GM19240 (cell line): ENCODE data around the gene SNX8.

Source experiments
- DNase-seq: peaks from one replicate; pipeline ENCODE4 v3.0.0; 2011; ENCODE audit warnings: low spot score; ENCODE audit not compliant: insufficient read length

SNX8 gene

DNA sequence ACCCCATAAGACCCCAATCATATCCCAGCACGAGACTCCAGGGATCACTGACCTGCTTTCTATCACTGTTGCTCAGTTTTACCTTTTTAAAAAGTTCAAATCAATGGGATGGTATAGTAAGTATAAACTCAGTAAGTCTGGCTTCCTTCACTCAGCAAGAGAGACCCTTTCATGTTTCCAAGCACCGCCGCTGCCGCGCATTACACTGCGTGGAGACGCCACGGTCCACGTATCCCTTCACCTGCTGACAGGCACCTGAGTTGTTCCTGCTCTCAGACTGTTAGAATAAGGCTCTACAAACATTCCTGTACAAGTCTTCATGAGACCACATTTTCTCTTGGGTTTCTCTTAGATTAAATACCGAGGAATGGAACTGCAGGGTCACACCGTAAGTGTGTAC, 109.8 kb downstream of the SNX8 start:
- DNase-seq, result no peak

DNA sequence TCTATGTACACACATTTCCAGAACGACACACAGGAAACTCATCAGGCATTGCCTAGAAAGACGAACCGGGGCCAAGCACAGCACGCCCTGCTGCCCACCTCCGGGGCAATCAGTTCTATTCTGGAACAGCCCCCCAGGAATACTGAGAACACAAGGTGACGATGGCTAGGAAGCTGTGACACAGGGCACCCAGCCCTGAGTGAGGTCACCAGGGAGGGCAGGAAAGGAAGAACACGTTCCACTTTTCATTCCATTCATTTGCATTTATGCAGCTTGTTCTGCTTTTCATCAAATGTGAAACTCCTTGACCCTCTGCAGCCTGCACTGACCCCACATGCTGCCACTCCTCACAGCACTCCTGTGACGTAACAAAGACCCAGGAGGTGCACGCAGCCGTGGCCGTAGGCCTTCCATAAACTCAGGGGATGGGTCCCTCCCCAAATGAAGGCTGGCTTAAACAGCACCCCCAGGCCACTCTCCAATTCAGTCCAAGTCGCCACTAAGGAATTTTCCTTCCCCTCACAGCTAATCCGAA, 110.4 kb downstream of the SNX8 start:
- no peak for DNase-seq

DNA sequence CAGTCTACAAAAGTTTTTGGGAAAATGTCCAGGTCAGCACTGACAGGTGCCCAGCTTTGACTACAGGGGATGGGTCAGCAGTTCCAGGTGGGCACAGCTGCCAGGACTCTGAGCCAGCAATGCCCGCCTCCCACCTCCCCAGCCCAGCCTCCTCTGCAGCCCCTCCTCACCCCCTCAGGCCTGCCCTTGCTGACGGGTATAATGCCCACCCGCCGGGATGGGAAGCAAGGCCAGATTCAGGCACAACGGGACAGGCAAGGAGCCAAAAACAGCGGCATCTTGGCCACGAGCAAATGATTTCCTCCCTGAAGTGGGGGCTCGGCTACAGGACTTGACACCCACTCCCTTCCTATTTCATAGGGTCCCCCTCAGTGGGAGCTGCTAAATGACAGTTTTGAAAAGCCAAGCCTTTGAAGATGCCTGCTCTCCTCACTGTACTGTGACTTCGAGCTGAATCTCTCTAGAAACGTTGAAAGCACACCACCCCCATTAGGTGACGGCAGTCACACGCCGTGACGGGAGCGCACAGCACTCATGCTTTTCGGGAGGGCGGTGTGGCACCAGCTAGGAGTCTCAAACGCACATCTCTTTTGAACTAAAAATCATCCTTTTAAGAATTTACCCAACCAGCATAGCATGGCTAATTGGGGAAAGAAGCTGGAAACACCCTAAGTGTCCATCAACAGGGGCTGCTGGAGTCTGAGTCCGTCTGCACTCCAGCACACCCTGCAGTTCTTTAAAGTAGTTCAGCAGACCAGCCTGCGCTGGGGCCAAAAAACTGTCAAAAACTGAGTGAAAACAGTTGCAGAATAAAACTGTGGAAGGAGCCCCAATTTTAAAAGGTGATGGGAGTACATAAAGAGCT, 111.1 kb downstream of the SNX8 start:
- DNase-seq, result no peak

DNA sequence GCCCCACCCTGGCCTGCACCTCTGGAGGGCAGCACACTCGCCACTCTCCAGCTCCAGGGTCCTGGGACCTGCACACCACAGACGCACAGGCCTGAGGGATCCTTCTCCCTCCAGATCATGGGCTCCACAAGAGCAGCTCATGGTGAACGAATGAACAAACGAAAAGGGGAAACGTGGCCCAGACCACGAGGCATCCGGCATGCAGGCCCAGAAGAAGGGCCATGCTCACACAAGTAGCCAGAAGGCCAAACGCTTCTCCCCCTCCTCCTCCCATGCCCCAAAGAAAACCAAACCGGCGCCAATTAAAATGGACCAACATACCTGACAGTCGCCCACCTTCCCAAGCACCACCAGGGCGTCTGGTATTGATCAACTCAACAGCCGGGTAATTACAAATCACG, 111.9 kb downstream of the SNX8 start:
- DNase-seq, result no peak
